K562 (cell line): ENCODE measurements around the gene SECISBP2. TPM values are rescaled to one million over a fixed set of nuclear protein-coding genes. Genes with fewer than 3 reads are reported as not detected.

Source experiments
- ATF1 ChIP-seq, 2 experiments: fragments of 450-650 bp in 1 of 2; IDR thresholded peaks; 2 replicates each; pipeline ENCODE4 v1.6.1; 2016; ENCODE audit warnings: missing compliant biosample characterization in 1 of 2, missing genetic modification characterization in 1 of 2
- BCL6 ChIP-seq: fragments of 250-450 bp; sonication (Bioruptor Pico); IDR thresholded peaks from 2 replicates; pipeline ENCODE4 v1.4.0; 2020
- CBX8 ChIP-seq: fragments of 200-600 bp; sonication (generic); IDR thresholded peaks from 2 replicates; pipeline ENCODE4 v1.6.1; 2012; ENCODE audit warnings: borderline replicate concordance, mixed run types, low read depth, mild to moderate bottlenecking, moderate library complexity, mixed read lengths, low read length, control low read depth, inconsistent platforms; ENCODE audit not compliant: poor library complexity, severe bottlenecking; ENCODE audit errors: extremely low read depth
- CCNT2 ChIP-seq: IDR thresholded peaks from 2 replicates; pipeline ENCODE4 v1.6.1; 2011; ENCODE audit warnings: borderline replicate concordance, low read depth, mild to moderate bottlenecking, moderate library complexity, mixed read lengths, low read length; ENCODE audit not compliant: insufficient read length; ENCODE audit errors: extremely low read depth
- E2F4 ChIP-seq: sonication (generic); formaldehyde crosslinking; IDR thresholded peaks from 2 replicates; pipeline ENCODE4 v1.8.0; 2022; ENCODE audit warnings: mild to moderate bottlenecking, low read depth, missing genetic modification reagents
- ELF1 ChIP-seq: fragments of 200-800 bp; sonication (Bioruptor generic); IDR thresholded peaks from 2 replicates; pipeline ENCODE4 v1.6.1; 2016; ENCODE audit warnings: missing genetic modification characterization, missing compliant biosample characterization
- EZH2 ChIP-seq: IDR thresholded peaks from 2 replicates; pipeline ENCODE4 v1.6.1; 2012; ENCODE audit warnings: low read depth, mild to moderate bottlenecking, inconsistent platforms, low read length, borderline replicate concordance
- GABPB2 ChIP-seq: fragments of 250-450 bp; sonication (Bioruptor Pico); conservative IDR thresholded peaks from 2 replicates; pipeline ENCODE4 v1.5.1; 2021; ENCODE audit warnings: mild to moderate bottlenecking
- HDGF ChIP-seq: fragments of 450-650 bp; IDR thresholded peaks from 2 replicates; pipeline ENCODE4 v1.6.1; 2016
- HIVEP1 ChIP-seq: fragments of 250-450 bp; sonication (Bioruptor Pico); IDR thresholded peaks from 2 replicates; pipeline ENCODE4 v1.4.0; 2020; ENCODE audit warnings: mild to moderate bottlenecking
- IRF9 ChIP-seq: fragments of 450-650 bp; IDR thresholded peaks from 2 replicates; pipeline ENCODE4 v1.6.1; 2016; ENCODE audit warnings: missing biosample characterization, missing genetic modification characterization
- JUNB ChIP-seq: fragments of 450-650 bp; formaldehyde crosslinking; conservative IDR thresholded peaks from 2 replicates; pipeline ENCODE4 v1.4.0; 2020; ENCODE audit warnings: mild to moderate bottlenecking
- LCOR ChIP-seq: sonication (generic); formaldehyde crosslinking; IDR thresholded peaks from 2 replicates; pipeline ENCODE4 v1.8.0; 2022; ENCODE audit warnings: mild to moderate bottlenecking, missing genetic modification reagents
- MAFG ChIP-seq: fragments of 450-650 bp; conservative IDR thresholded peaks from 2 replicates; pipeline ENCODE4 v1.6.1; 2016; ENCODE audit warnings: missing genetic modification characterization, missing compliant biosample characterization
- NCOA4 ChIP-seq: fragments of 450-650 bp; IDR thresholded peaks from 2 replicates; pipeline ENCODE4 v1.6.1; 2018; ENCODE audit warnings: mild to moderate bottlenecking; ENCODE audit not compliant: partially characterized antibody
- PCBP1 ChIP-seq: fragments of 200-400 bp; formaldehyde crosslinking; IDR thresholded peaks from 2 replicates; pipeline ENCODE4 v1.6.1; 2018; ENCODE audit warnings: mild to moderate bottlenecking, low read depth, low read length; ENCODE audit not compliant: poor library complexity, severe bottlenecking
- PHB ChIP-seq: fragments of 250-450 bp; sonication (Bioruptor Pico); IDR thresholded peaks from 2 replicates; pipeline ENCODE4 v1.5.0; 2021
- POLR2G ChIP-seq: fragments of 200-400 bp; formaldehyde crosslinking; IDR thresholded peaks from 2 replicates; pipeline ENCODE4 v1.6.1; 2017; ENCODE audit warnings: low read depth, mild to moderate bottlenecking, antibody characterized with exemption, low read length, moderate library complexity
- PTTG1 ChIP-seq: fragments of 450-650 bp; IDR thresholded peaks from 2 replicates; pipeline ENCODE4 v1.6.1; 2016; ENCODE audit warnings: low read depth, mild to moderate bottlenecking, missing genetic modification characterization, missing compliant biosample characterization
- RBFOX2 ChIP-seq: fragments of 200-400 bp; formaldehyde crosslinking; IDR thresholded peaks from 2 replicates; pipeline ENCODE4 v1.6.1; 2017; ENCODE audit warnings: low read depth, mild to moderate bottlenecking, low read length, moderate library complexity
- RBM22 ChIP-seq: fragments of 200-400 bp; formaldehyde crosslinking; IDR thresholded peaks from 2 replicates; pipeline ENCODE4 v1.6.1; 2018; ENCODE audit warnings: low read length, low read depth; ENCODE audit not compliant: poor library complexity, severe bottlenecking
- THRA ChIP-seq: fragments of 450-650 bp; IDR thresholded peaks from 2 replicates; pipeline ENCODE4 v1.6.1; 2017; ENCODE audit warnings: mild to moderate bottlenecking, moderate library complexity
- YBX1 ChIP-seq: fragments of 450-650 bp; IDR thresholded peaks from 2 replicates; pipeline ENCODE4 v1.7.1; 2016; ENCODE audit warnings: mild to moderate bottlenecking
- ZNF140 ChIP-seq: fragments of 250-450 bp; sonication (Bioruptor Pico); IDR thresholded peaks from 2 replicates; pipeline ENCODE4 v1.8.0; 2021; ENCODE audit warnings: moderate library complexity, mild to moderate bottlenecking, inconsistent platforms
- ZNF41 ChIP-seq: fragments of 250-450 bp; sonication (Bioruptor Pico); conservative IDR thresholded peaks from 2 replicates; pipeline ENCODE4 v1.4.0; 2020; ENCODE audit warnings: mild to moderate bottlenecking
- ZNF507 ChIP-seq: conservative IDR thresholded peaks from 2 replicates; pipeline ENCODE4 v1.6.1; 2017; ENCODE audit warnings: missing genetic modification characterization, missing compliant biosample characterization
- ZNF696 ChIP-seq: fragments of 250-450 bp; sonication (Bioruptor Pico); conservative IDR thresholded peaks from 2 replicates; pipeline ENCODE4 v1.4.0; 2020; ENCODE audit warnings: mild to moderate bottlenecking, moderate library complexity
- polyA plus RNA-seq, 8 experiments: library from polyadenylated mRNA; depleted of rRNA in 4 of 8; stranded (reverse) in 5 of 8; unstranded in 3 of 8; fragments of >200 nt; fragmentation: Nextera tagmentation in 2 of 8; fragmentation: Illumina TruSeq in 1 of 8; extraction: Ambion mirVana in 2 of 8; extraction: Trizol in 1 of 8; gene quantifications; 2 replicates each; pipeline versions ENCODE4 v1.2.1 to v1.2.3, GENCODE V29; 2011 to 2014; ENCODE audit warnings: inconsistent platforms in 1 of 8, missing spikeins in 1 of 8
- total RNA-seq, 7 experiments: library from RNA; depleted of rRNA in 6 of 7; stranded (reverse); fragments of >200 nt in 6 of 7; fragmentation: Illumina TruSeq in 2 of 7; extraction: Trizol in 2 of 7; gene quantifications; 2 replicates each; pipeline versions ENCODE4 v1.2.1 to v1.2.3, GENCODE V29; 2011 to 2021; ENCODE audit warnings: low replicate concordance in 1 of 7

The SECISBP2 gene
- total and polyA plus RNA-seq, 9 of the 15 experiments (the other 6 are each of a cell fraction or from before 2014, with no cell fraction given), result 3.2 to 41.6 (median 26.1) TPM

GRCh38 chr9:89311346-89312221 is 6.7 kb upstream of the SECISBP2 start (continued):
- TF ChIP-seq RBM22, result peak; percentile 89
- TF ChIP-seq LCOR (CRISPR knock-in tag), result no peak
- TF ChIP-seq THRA, result no peak
- TF ChIP-seq EZH2, result no peak
- peak; percentile 81 for TF ChIP-seq POLR2G
- TF ChIP-seq MAFG, result no peak
- TF ChIP-seq ELF1 (tag), result no peak
- no peak for TF ChIP-seq ZNF41 (CRISPR knock-in tag)
- TF ChIP-seq BCL6 (CRISPR knock-in tag), result no peak
- peak; percentile 84 for TF ChIP-seq RBFOX2
- no peak for TF ChIP-seq GABPB2
- TF ChIP-seq PTTG1 (tag), result no peak
- TF ChIP-seq HDGF, result no peak
- TF ChIP-seq E2F4 (CRISPR knock-in tag), result no peak
- TF ChIP-seq ATF1 (CRISPR knock-in tag; IDR thresholded peaks at IDR 0.05), result no peak
- TF ChIP-seq ATF1 (tag; IDR thresholded peaks at IDR 0.05), result no peak
- no peak for TF ChIP-seq ZNF507 (tag)
- TF ChIP-seq CCNT2, result peak; percentile 20
- no peak for TF ChIP-seq CBX8
- TF ChIP-seq YBX1, result no peak
- no peak for TF ChIP-seq ZNF140
- no peak for TF ChIP-seq IRF9 (tag)
- no peak for TF ChIP-seq PHB (CRISPR knock-in tag)
- TF ChIP-seq HIVEP1 (CRISPR knock-in tag), result no peak
- TF ChIP-seq PCBP1, result no peak
- no peak for TF ChIP-seq JUNB
- no peak for TF ChIP-seq ZNF696 (CRISPR knock-in tag)
- TF ChIP-seq NCOA4, result no peak
